DMS 273 treated with DMSO at 0.1 percent for 48 hours (cell line): Measurements from ENCODE around the gene AUTS2.
A peak's percentile ranks its signal among the peaks of the same experiment; 100 is the strongest.
"Not testable (repeated sequence)": the region's sequence is repeated elsewhere in the genome, so short reads cannot be mapped to it uniquely, and the experiment has no call there.

Source experiments
- DNase-seq: peaks from one replicate; lab custom pipeline; 2025; lab: John Stamatoyannopoulos, UW

Gene AUTS2

DNA sequence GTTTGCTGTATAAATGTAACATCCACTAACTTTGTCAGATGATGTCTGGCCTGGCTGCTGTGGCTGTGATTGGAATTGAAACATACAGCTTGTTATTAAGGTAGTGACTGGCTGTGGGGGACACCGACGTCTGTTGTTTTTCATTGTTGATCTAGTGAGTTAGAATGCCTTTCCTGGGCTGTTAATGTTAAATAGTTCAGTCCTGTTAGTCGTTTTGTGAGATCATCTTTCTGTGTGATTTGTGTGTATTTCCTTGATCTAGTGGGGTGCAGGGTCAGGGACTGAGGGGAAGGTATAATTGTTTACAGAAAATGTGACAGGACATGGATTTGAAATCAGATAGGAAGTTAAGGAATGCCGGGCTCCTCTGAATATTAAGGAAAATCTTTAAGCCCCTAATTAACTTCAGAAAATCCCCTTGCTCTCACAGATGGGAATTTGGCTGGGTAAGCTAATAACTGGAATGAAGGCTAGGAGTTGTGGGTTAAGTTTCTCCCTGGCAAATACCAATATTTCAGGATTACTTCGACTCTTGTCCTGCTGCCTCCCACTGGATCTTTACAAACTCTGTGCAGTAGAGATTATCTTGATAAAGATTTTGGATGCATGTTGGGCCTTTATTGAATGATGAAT, 163.1 kb downstream of the AUTS2 start:
- DNase-seq: no peak

DNA sequence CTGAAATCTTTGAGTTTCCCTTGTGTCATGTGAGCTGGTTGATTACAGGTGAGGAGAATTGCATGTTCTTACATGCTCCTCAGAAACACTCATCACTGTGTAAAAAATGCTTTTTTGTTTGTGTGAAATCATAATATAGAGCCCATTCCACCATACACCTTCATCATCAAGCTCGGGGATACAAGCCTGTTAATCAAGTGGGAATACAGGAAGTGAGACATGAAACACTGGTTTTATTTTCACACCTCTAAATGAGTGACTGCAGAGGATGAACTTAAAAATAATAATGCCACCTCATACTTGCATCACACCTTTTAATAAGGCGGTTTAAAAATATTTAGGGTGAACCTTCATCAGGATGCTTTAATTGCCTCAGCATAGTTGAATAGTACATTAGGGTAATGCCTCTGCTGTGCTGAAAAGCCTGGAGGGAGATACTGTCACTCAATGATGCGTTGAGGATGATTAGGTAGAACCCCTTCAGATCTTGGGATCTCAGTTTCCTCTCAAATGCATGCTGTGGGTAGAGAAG, 164.6 kb downstream of the AUTS2 start:
- no peak for DNase-seq

DNA sequence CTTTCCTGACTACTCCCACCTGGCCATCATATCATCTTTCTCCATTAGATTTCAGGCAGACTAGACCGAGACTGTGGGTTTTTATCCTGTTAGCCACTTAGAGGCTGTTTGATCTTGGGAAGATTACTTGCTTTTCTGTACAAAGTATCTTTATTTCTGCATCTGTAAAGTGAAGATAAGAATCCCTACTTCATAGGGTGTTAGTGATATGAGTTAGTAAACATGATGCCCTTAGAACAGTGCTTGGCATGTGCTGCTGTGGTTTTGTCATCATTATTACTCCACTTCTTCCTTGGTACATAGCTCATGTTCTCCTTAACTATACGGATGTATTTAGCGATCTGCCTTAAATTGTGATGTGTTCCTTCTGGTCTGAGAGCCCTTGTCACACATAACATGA, 165.2 kb downstream of the AUTS2 start:
- DNase-seq: no peak

GRCh38 chr7:69764147-69764546, 165.9 kb downstream of the AUTS2 start:
- no peak for DNase-seq

DNA sequence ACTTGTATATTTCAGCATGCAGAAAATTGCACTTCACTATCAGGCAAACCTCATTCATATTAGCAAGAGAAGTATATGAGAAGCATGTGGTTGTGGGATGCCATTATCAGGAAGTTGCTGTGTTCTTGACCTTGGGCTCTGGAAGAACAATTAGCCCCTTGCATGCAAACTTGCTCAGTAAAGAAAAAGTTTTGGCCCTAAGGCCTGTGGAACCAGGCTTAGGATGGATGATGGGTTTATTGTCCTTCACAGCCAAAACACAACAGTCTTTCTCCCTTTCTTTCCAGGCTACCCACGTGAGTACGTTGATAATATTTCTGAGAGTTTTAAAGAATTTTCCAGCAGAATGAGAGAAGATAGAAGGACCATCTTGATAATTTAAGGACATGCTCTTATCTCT, 166.4 kb downstream of the AUTS2 start:
- DNase-seq: no peak

GRCh38 chr7:69765879-69766278, 167.6 kb downstream of the AUTS2 start:
- DNase-seq: no peak

- DNase-seq: no peak
These were observed 170.8 kb downstream of the AUTS2 start for GRCh38 chr7:69768986-69769595.

DNA sequence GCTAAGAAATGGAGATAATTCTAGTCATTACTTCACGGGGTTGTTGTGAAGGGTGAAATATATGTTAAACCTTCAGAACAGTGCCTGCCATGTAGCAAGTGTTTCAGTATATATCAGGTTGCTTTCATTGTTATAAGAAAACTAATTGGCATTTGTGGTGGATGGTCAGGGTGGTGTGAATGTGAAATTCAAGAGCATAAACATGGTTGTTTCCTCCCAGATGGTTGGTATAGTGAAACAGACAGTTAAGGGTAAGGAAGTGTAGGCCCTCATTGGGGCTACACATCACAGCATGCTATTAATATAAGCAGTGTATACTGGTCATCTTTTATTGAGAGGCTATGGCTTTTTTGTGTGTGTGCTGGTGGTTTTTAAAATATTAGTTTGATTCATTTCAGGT, 171.6 kb downstream of the AUTS2 start:
- DNase-seq: no peak

GRCh38 chr7:69770613-69771012, 172.3 kb downstream of the AUTS2 start:
- DNase-seq: no peak

- no peak for DNase-seq
These were observed 174.6 kb downstream of the AUTS2 start for GRCh38 chr7:69772718-69773436.

DNA sequence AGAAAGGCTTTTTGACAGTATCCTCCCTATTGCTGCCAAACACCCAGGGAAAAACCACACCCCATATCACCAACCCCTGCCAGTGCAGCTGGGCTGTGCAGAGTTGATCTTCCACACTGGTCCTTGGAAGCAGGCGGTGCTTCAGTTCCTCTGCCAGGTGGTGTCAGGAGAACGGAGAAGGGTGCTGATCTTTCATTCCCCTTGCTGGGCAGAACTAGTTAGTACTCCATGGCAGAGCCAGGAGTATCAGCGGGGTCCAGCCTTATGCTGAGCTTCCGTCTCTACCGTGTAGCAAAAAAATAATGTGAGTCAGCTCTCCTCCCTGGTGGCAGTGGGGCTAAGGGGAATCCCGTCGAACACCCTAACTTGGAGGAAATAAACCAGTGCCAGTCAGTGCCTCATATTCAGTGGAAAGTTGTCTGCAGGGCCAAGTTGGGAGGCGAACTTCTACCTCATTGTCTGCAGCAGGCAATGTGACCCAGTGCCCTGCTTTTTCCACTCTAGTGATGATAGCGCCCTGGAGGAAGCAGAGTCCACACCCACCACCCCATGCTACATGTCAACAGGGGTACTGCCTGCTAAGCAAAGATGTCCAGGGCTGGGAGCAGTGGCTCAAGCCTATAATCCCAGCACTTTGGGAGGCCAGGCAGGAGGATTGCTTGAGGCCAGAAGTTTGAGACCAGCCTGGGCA, 175.4 kb downstream of the AUTS2 start:
- DNase-seq: no peak

- no peak for DNase-seq
These were observed 177.0 kb downstream of the AUTS2 start for GRCh38 chr7:69775231-69775771.

- DNase-seq: no peak
These were observed 178.3 kb downstream of the AUTS2 start for GRCh38 chr7:69776611-69777010.

DNA sequence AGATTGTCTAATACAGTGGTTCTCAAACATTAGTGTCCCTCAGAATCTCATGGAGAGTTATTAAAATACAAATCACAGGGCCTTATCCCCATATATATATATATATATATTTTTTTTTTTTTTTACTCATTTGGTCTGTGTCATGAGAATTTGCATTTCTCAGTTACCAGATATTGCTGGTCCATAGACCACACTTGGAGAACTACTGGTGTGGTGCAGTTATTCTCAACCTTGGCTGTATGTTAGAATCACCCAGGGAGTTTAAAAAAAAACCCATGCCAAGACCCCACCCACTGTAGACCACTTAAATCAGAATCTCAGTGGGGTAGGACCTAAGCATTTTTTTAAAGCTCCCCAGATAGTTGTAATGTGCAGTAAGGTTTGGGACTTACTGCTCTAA, 179.9 kb downstream of the AUTS2 start:
- DNase-seq: no peak

DNA sequence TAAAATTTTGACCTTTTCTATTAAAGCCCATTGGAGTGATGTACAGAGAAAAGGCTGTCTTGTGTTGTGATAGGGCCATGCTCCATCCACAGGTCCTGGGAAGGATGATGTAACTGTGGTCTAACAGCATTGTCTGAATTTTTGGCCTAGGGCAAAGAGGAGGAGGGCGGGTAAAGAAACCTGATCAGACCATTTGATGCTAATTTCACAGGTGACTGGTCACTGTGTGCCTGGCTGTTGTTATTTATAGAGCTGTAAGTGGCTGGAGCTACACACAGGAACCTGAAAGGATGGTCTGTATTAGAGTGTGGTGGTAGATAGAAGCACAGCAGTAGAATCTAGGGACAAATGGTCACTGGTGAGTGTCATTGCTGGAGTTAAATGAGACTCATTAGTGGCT, 182.1 kb downstream of the AUTS2 start:
- DNase-seq: no peak

DNA sequence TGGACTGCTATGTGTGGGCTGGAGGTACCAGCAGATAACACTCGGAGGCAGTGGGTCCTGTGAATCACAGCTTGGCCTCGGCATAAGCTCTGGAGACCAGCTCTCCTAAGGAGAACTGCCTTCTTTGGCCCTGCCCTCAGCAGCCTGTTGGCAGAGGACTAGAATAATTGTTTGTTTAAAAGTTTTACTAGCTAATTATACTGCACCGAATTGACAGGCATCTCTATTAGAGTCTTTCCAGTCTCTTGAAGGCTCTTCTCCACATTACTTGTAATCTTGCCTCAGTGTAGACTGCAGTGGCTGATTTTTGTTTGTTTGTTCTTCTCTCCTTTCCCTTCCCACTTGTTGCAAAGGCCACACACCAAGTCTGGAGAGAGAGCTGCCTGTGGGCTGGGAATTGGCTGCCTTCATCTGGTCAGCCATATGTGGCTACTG, 183.2 kb downstream of the AUTS2 start:
- DNase-seq: peak; percentile 34

GRCh38 chr7:69782917-69783684, 184.8 kb downstream of the AUTS2 start:
- DNase-seq: peak; percentile 17

GRCh38 chr7:69786130-69786529, 187.9 kb downstream of the AUTS2 start:
- not testable (repeated sequence) for DNase-seq

DNA sequence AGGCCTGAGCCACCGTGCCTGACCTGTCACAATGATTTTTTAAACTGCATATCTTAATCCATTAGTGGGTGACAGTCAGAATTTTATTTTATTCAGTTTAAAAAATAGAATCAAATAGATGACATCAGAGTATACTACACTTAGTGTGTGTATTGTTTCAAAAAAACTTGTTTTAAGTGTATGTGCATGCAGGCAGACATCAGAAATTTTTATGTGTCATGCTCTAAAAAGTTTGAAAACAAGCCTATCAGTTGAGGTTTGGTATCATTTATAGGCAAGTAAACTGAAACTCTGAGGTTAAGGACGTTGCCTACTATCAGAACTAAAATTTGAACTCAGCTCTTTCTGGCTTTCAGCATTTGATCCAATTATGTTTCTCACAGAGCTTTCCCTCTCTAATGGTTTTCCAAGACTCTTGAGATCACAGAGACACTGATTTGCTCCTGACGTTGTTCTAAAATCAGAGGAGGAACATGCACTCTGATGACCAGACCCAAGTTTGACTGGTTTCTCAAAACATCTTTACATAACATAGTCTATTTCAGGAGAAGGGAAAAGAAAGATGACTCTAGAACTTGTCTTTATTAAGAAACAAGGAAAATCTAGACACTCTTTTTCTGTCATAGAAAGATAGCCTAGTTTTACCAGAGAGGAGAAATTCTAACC, 188.6 kb downstream of the AUTS2 start:
- no peak for DNase-seq

DNA sequence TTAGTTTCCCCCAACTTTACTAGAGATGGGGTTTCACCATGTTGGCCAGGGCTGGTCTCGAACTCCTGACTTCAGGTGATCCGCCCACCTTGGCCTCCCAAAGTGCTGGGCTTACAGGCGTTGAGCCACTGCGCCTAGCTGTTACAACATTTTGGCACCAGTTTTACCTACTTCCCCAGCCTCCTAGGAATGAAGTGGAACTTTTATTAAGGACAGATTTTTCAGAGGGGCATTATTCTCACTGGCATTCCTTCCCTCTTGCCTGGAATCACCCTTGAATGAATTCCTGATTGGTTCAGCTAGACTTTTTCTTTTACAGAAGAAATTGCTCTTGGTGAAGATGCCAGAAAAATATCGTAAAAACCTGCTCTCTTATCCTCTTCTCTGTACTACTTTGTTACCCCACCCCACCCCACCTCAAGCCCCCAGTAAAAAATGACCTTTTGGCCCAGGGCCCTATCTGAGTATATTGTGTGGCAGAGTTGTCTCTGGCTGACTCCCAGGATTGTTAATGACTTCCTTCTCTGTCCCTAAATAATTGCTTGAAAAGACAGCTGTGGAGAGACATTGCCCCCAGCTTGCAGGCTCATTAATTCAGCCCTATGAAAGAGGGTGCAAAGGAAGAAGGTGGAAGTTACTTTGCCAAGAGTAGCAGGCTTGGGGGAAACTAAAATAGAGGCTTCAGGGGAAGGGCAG, 189.6 kb downstream of the AUTS2 start:
- peak; percentile 51 for DNase-seq
